HG03064 (cell line): ENCODE results near the gene STK10.

Experiments used
- ATAC-seq: cut with Tn5 transposase; IDR thresholded peaks from one replicate; pipeline ENCODE4 v1.9.1; 2021; ENCODE audit warnings: low read depth; ENCODE audit not compliant: unreplicated experiment

Gene STK10

GRCh38 chr5:172063463-172064235, 124.4 kb downstream of the STK10 start:
- ATAC-seq: no peak

- no peak for ATAC-seq
Observed at GRCh38 chr5:172059661-172060100, 128.3 kb downstream of the STK10 start.

- ATAC-seq: no peak
Observed at GRCh38 chr5:172058088-172058487, 129.9 kb downstream of the STK10 start.

GRCh38 chr5:172055996-172056395, 132.0 kb downstream of the STK10 start:
- ATAC-seq: no peak

GRCh38 chr5:172055421-172055820, 132.6 kb downstream of the STK10 start:
- ATAC-seq: no peak

GRCh38 chr5:172054611-172055153, 133.3 kb downstream of the STK10 start:
- no peak for ATAC-seq

- ATAC-seq: no peak
Observed at GRCh38 chr5:172052450-172053236, 135.4 kb downstream of the STK10 start.

- no peak for ATAC-seq
Observed at GRCh38 chr5:172051643-172052339, 136.2 kb downstream of the STK10 start.

- no peak for ATAC-seq
Observed at GRCh38 chr5:172050080-172050479, 137.9 kb downstream of the STK10 start.

GRCh38 chr5:172049226-172049796, 138.7 kb downstream of the STK10 start:
- no peak for ATAC-seq

GRCh38 chr5:172048539-172049101, 139.4 kb downstream of the STK10 start:
- no peak for ATAC-seq

GRCh38 chr5:172048170-172048422, 139.9 kb downstream of the STK10 start:
- ATAC-seq: no peak

- no peak for ATAC-seq
Observed at GRCh38 chr5:172046593-172046992, 141.4 kb downstream of the STK10 start.

- ATAC-seq: no peak
Observed at GRCh38 chr5:172045315-172045632, 142.8 kb downstream of the STK10 start.

GRCh38 chr5:172044631-172045314, 143.3 kb downstream of the STK10 start:
- ATAC-seq: no peak

GRCh38 chr5:172043865-172044264, 144.2 kb downstream of the STK10 start:
- ATAC-seq: no peak

- ATAC-seq: no peak
Observed at GRCh38 chr5:172042183-172042582, 145.8 kb downstream of the STK10 start.

- no peak for ATAC-seq
Observed at GRCh38 chr5:172038167-172038566, 149.9 kb downstream of the STK10 start.

- no peak for ATAC-seq
Observed at GRCh38 chr5:172035049-172035448, 153.0 kb downstream of the STK10 start.

- ATAC-seq: no peak
Observed at GRCh38 chr5:172031894-172032461, 156.0 kb downstream of the STK10 start.
